HG03460 (cell line): Measurements from ENCODE around the gene MAPK8IP3.

Experiments used
- ATAC-seq: cut with Tn5 transposase; IDR thresholded peaks from one replicate; pipeline ENCODE4 v1.9.1; 2021; ENCODE audit not compliant: unreplicated experiment

The MAPK8IP3 gene

GRCh38 chr16:1762196-1762878 is 56.3 kb downstream of the MAPK8IP3 start:
- ATAC-seq, result no peak

- no peak for ATAC-seq
Observed at GRCh38 chr16:1762879-1763520, 57.0 kb downstream of the MAPK8IP3 start.

GRCh38 chr16:1763521-1764511 is 57.8 kb downstream of the MAPK8IP3 start:
- no peak for ATAC-seq

GRCh38 chr16:1764971-1765370 is 59.0 kb downstream of the MAPK8IP3 start:
- no peak for ATAC-seq

- ATAC-seq, result no peak
Observed at GRCh38 chr16:1765826-1766225, 59.8 kb downstream of the MAPK8IP3 start.

- ATAC-seq, result no peak
Observed at GRCh38 chr16:1766231-1766630, 60.2 kb downstream of the MAPK8IP3 start.

GRCh38 chr16:1766701-1767100 is 60.7 kb downstream of the MAPK8IP3 start:
- ATAC-seq, result no peak

- ATAC-seq, result no peak
Observed at GRCh38 chr16:1767116-1767994, 61.4 kb downstream of the MAPK8IP3 start.

- ATAC-seq, result no peak
Observed at GRCh38 chr16:1768061-1768766, 62.2 kb downstream of the MAPK8IP3 start.

GRCh38 chr16:1768767-1769401 is 62.9 kb downstream of the MAPK8IP3 start:
- no peak for ATAC-seq

GRCh38 chr16:1769402-1770300 is 63.7 kb downstream of the MAPK8IP3 start:
- ATAC-seq, result no peak

GRCh38 chr16:1770328-1771187 is 64.6 kb downstream of the MAPK8IP3 start:
- ATAC-seq, result no peak

- ATAC-seq, result no peak
Observed at GRCh38 chr16:1771188-1771863, 65.3 kb downstream of the MAPK8IP3 start, which contains the start of gene NME3. TSS of gene NME3 (minus strand) at chr16:1771543. CDS start at chr16:1771534, 9 bp downstream.

GRCh38 chr16:1771864-1772361 is 65.9 kb downstream of the MAPK8IP3 start:
- no peak for ATAC-seq

- ATAC-seq, result no peak
Observed at GRCh38 chr16:1772362-1772907, 66.4 kb downstream of the MAPK8IP3 start, which contains the start of gene EME2. TSS of gene EME2 (plus strand) at chr16:1772810. CDS start at chr16:1773228, 418 bp downstream.
